Nucleus accumbens (tissue), 56 donors: Measurements from ENCODE around the gene PARD3B.
"Not testable (repeated sequence)": the region's sequence is repeated elsewhere in the genome, so short reads cannot be mapped to it uniquely, and the experiment has no call there.

Experiments
- DNase-seq, 56 donors: peaks; one replicate each; lab custom pipeline; 2025; lab: John Stamatoyannopoulos, UW

The PARD3B gene

GRCh38 chr2:204541637-204542036, 3.6 kb upstream of the PARD3B start:
- DNase-seq: no peak

- no peak for DNase-seq
These were observed 2.2 kb upstream of the PARD3B start for GRCh38 chr2:204542982-204543608.

GRCh38 chr2:204545861-204546735, 823 bp downstream of the PARD3B start:
- peak in 1 of 56 donors; percentile 40 for DNase-seq

GRCh38 chr2:204550751-204551511, 5.7 kb downstream of the PARD3B start:
- DNase-seq: no peak

- DNase-seq: no peak
These were observed 6.2 kb downstream of the PARD3B start for GRCh38 chr2:204551512-204551863.

- no peak for DNase-seq
These were observed 12.3 kb downstream of the PARD3B start for GRCh38 chr2:204557604-204558003.

GRCh38 chr2:204559358-204559757, 14.1 kb downstream of the PARD3B start:
- not testable (repeated sequence) for DNase-seq

GRCh38 chr2:204560902-204561301, 15.6 kb downstream of the PARD3B start:
- no peak for DNase-seq

- no peak for DNase-seq
These were observed 16.5 kb downstream of the PARD3B start for GRCh38 chr2:204561771-204562170.

GRCh38 chr2:204566439-204566838, 21.2 kb downstream of the PARD3B start:
- DNase-seq: no peak

- no peak for DNase-seq
These were observed 25.1 kb downstream of the PARD3B start for GRCh38 chr2:204570421-204570820.

GRCh38 chr2:204571041-204571440, 25.8 kb downstream of the PARD3B start:
- DNase-seq: no peak

GRCh38 chr2:204571911-204572310, 26.6 kb downstream of the PARD3B start:
- no peak for DNase-seq

GRCh38 chr2:204573221-204573620, 27.9 kb downstream of the PARD3B start:
- DNase-seq: no peak

GRCh38 chr2:204574486-204574885, 29.2 kb downstream of the PARD3B start:
- no peak for DNase-seq

- DNase-seq: no peak
These were observed 30.2 kb downstream of the PARD3B start for GRCh38 chr2:204575463-204575862.

- no peak for DNase-seq
These were observed 31.2 kb downstream of the PARD3B start for GRCh38 chr2:204576362-204576979.

GRCh38 chr2:204578928-204579598, 33.8 kb downstream of the PARD3B start:
- DNase-seq: peak in 14 of 56 donors; percentile 3 to 38 (median 14)

- no peak for DNase-seq
These were observed 36.7 kb downstream of the PARD3B start for GRCh38 chr2:204581946-204582345.

GRCh38 chr2:204583773-204584172, 38.5 kb downstream of the PARD3B start:
- DNase-seq: peak in 19 of 56 donors; percentile 1 to 49 (median 11)
